DND-41 (cell line): ENCODE measurements around the gene CGB3.

ENCODE experiments used
- EZH2 ChIP-seq: IDR thresholded peaks from 3 replicates; pipeline ENCODE4 v1.6.1; 2012; ENCODE audit warnings: borderline replicate concordance, low read depth, mild to moderate bottlenecking, moderate library complexity, low read length, inconsistent platforms; ENCODE audit not compliant: severe bottlenecking
- TF ChIP-seq, protein P1 (sequence below): IDR thresholded peaks from 2 replicates; pipeline ENCODE4 v1.5.1; 2012; ENCODE audit warnings: borderline replicate concordance, low read length, moderate library complexity, mild to moderate bottlenecking; ENCODE audit not compliant: poor library complexity, severe bottlenecking; ENCODE audit errors: extremely low read depth

DNA sequence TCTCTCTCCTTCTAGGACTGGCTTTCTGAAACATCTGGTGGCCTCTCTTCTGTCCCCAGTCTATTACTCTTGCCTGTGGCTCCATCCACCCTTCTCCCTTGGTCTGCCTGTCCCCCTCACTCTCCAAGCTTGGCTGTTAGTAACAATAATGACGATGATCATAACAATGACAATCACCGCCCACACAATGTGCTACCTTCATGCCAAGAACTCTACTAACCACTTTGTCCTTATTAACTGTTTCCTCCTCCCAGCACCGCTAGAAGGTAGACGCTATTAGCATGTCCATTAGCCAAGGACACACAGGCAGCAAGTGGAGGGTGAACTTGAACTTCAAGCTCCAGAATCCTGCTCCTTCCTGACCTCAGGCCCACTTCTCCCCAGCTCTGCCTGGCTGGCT lies 33.7 kb downstream of the CGB3 start:
- no peak for TF ChIP-seq EZH2
- TF ChIP-seq, protein P1, sequence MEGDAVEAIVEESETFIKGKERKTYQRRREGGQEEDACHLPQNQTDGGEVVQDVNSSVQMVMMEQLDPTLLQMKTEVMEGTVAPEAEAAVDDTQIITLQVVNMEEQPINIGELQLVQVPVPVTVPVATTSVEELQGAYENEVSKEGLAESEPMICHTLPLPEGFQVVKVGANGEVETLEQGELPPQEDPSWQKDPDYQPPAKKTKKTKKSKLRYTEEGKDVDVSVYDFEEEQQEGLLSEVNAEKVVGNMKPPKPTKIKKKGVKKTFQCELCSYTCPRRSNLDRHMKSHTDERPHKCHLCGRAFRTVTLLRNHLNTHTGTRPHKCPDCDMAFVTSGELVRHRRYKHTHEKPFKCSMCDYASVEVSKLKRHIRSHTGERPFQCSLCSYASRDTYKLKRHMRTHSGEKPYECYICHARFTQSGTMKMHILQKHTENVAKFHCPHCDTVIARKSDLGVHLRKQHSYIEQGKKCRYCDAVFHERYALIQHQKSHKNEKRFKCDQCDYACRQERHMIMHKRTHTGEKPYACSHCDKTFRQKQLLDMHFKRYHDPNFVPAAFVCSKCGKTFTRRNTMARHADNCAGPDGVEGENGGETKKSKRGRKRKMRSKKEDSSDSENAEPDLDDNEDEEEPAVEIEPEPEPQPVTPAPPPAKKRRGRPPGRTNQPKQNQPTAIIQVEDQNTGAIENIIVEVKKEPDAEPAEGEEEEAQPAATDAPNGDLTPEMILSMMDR = no peak
